Transverse colon (tissue), 4 donors: ENCODE results near the gene SH2D2A. TPM values are rescaled to one million over a fixed set of nuclear protein-coding genes. Genes with fewer than 3 reads are reported as not detected.

Experiments
- DNase-seq: peaks from one replicate; pipeline ENCODE4 v3.0.0-alpha.2; 2019
- H3K27ac ChIP-seq, 4 donors: fragments of 200-600 bp; sonication (generic); 2 replicates each; pipeline ENCODE4 v1.5.1; 2016 to 2018; ENCODE audit warnings: inconsistent platforms in 4 of 4
- H3K27me3 ChIP-seq: fragments of 200-600 bp; sonication (generic); 2 replicates; pipeline ENCODE4 v1.5.1; 2017; ENCODE audit warnings: inconsistent platforms
- H3K36me3 ChIP-seq, 4 donors: fragments of 200-600 bp; sonication (generic); 2 replicates each; pipeline ENCODE4 v1.5.1; 2017 to 2019; ENCODE audit warnings: inconsistent platforms in 4 of 4
- H3K4me1 ChIP-seq, 4 donors: fragments of 200-600 bp; sonication (generic); 2 replicates each; pipeline ENCODE4 v1.5.1; 2017 to 2020; ENCODE audit warnings: inconsistent platforms in 4 of 4
- H3K4me3 ChIP-seq, 4 donors: fragments of 200-600 bp; sonication (generic); 1 replicate in 1 of 4; 2 replicates in 3 of 4; pipeline versions ENCODE4 v1.5.1 to v1.6.1; 2017 to 2019; ENCODE audit warnings: inconsistent platforms in 4 of 4
- H3K9me3 ChIP-seq, 2 donors: fragments of 200-600 bp; sonication (generic); 2 replicates each; pipeline ENCODE4 v1.5.1; 2017 to 2019; ENCODE audit warnings: inconsistent platforms in 2 of 2
- CTCF ChIP-seq, 5 experiments: fragments of 200-600 bp in 3 of 5; fragments of 450-650 bp in 2 of 5; sonication (generic) in 3 of 5; IDR thresholded peaks; 1 replicate in 2 of 5; 2 replicates in 3 of 5; pipeline ENCODE4 v1.5.1; 2016 to 2017; ENCODE audit warnings: antibody characterized with exemption in 5 of 5, inconsistent platforms in 3 of 5, mild to moderate bottlenecking in 2 of 5, moderate library complexity in 1 of 5
- EP300 ChIP-seq: sonication (generic); formaldehyde crosslinking; IDR thresholded peaks from one replicate; pipeline ENCODE4 v1.6.1; 2017; ENCODE audit warnings: antibody characterized with exemption, low read depth
- POLR2A ChIP-seq: fragments of 450-650 bp; IDR thresholded peaks from one replicate; pipeline ENCODE4 v1.6.1; 2016; ENCODE audit warnings: antibody characterized with exemption, mild to moderate bottlenecking, moderate library complexity
- POLR2AphosphoS5 ChIP-seq, 3 donors: sonication (generic); formaldehyde crosslinking; IDR thresholded peaks; one replicate each; pipeline ENCODE4 v1.6.1; 2016; ENCODE audit warnings: antibody characterized with exemption in 3 of 3
- WGBS, 2 donors: methylation state at CpG; one replicate each; pipeline ENCODE4 v1.1.5; 2018; ENCODE audit warnings: low coverage in 1 of 2; 5-methylcytosine and 5-hydroxymethylcytosine counted together
- in situ Hi-C, 4 donors: fragments of 200-750 bp; cut with MboI; loops; one replicate each; pipeline versions ENCODE4 v1.15.0 to v1.15.1; 2017; ENCODE audit warnings: low sequenced_read_pairs in 3 of 4, low pct_ligation_motif_present in 1 of 4, low pct_unique_long_range_greater_than_20kb in 1 of 4
- intact Hi-C: fragments of 100-400 bp; cut with DNase I; formaldehyde crosslinking; loops from one replicate; pipeline ENCODE4 v1.15.1; 2023; ENCODE audit warnings: low total_unique reads
- total RNA-seq, 4 donors: library from RNA; depleted of rRNA; stranded (reverse); fragments of >200 nt; gene quantifications; one replicate each; pipeline ENCODE4 v1.1.0, GENCODE V29; 2016

The SH2D2A gene
- total RNA-seq, 4 donors from 2014 or later, result 1.9 to 5.9 (median 3.4) TPM; not detected in 1

DNA sequence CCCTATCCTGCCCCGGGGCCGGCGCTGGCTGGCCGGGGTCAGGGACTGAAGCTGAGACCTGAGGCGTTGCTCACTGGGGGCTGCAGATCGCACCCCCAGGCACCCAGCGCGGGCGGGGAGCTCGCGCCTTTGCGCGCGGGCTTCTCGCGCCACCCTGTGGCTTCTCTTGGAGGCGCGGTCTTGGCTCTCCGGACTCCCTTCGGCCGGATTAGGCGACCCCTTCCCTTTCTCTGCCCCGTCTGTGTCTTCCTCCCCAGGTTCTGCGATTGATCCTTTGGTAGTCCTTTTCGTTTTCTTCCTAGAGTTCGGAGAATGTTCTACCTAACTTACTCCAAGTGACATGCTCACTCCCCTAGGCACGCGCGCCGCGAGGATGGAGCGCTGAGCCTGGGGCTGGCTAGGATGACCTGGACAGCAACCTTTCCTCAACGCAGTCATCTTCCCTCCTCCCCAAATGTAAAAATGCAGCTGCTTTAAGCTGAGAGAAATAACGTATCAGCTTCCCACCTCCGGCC lies 43.5 kb upstream of the SH2D2A start:
- Histone ChIP-seq H3K27ac (no peak overlapping the region), H3K36me3 (no peaks in the 10 kb centered on the region), H3K27me3 (peaks cover 85% of the 10 kb centered on the region), H3K9me3 (no peaks in the 10 kb centered on the region), H3K4me3 (peak overlapping the region in 3 of 4 donors; percentile 11 to 37 (median 15)), H3K4me1 (peaks cover 14 to 27% (median 25%) of the 10 kb centered on the region in 4 donors)
- WGBS, 2 donors, result 1% methylated on average over 29 of the region's 35 CpGs; no CpG with 5 or more reads in 1 of the 2 donors
- intact Hi-C loops, result no loop called here
- peak; percentile 30 for DNase-seq
- in situ Hi-C loops, result loop anchor here in 3 of 4 donors (10.0 to 25.0 kb wide), 2 partner anchors 155 to 173 kb away; partner anchors contain the start of genes NES (in 2 of the 3) and CRABP2 (in 1 of the 3)
- TF ChIP-seq CTCF (IDR thresholded peaks at IDR 0.05), result peak; percentile 65 to 77 (median 68)
- no peak for TF ChIP-seq POLR2AphosphoS5 (IDR thresholded peaks at IDR 0.05)

GRCh38 chr1:156859523-156860112 lies 43.0 kb upstream of the SH2D2A start:
- peak overlapping the region in 2 of 4 donors; percentile 15 to 37 for H3K4me3 ChIP-seq
- WGBS, 2 donors, result 7% methylated on average over 27 of the region's 33 CpGs; no CpG with 5 or more reads in 1 of the 2 donors
- no peaks in the 10 kb centered on the region for H3K9me3 ChIP-seq
- H3K36me3 ChIP-seq, result no peaks in the 10 kb centered on the region
- no peak for DNase-seq
- H3K4me1 ChIP-seq, result peaks cover 14 to 27% (median 25%) of the 10 kb centered on the region in 4 donors
- H3K27me3 ChIP-seq, result peaks cover 80% of the 10 kb centered on the region
- no peak overlapping the region for H3K27ac ChIP-seq
- TF ChIP-seq EP300, result no peak
- TF ChIP-seq CTCF (IDR thresholded peaks at IDR 0.05), result no peak
- no peak for TF ChIP-seq POLR2AphosphoS5 (IDR thresholded peaks at IDR 0.05)
- no peak for TF ChIP-seq POLR2A
- in situ Hi-C loops, result loop anchor here in 3 of 4 donors (10.0 to 25.0 kb wide), 2 partner anchors 155 to 172 kb away; partner anchors contain the start of genes NES (in 2 of the 3) and CRABP2 (in 1 of the 3)
- intact Hi-C loops, result loop anchor here (10.0 kb wide), 1 partner anchor 165 kb away; no protein-coding TSS in a partner anchor

DNA sequence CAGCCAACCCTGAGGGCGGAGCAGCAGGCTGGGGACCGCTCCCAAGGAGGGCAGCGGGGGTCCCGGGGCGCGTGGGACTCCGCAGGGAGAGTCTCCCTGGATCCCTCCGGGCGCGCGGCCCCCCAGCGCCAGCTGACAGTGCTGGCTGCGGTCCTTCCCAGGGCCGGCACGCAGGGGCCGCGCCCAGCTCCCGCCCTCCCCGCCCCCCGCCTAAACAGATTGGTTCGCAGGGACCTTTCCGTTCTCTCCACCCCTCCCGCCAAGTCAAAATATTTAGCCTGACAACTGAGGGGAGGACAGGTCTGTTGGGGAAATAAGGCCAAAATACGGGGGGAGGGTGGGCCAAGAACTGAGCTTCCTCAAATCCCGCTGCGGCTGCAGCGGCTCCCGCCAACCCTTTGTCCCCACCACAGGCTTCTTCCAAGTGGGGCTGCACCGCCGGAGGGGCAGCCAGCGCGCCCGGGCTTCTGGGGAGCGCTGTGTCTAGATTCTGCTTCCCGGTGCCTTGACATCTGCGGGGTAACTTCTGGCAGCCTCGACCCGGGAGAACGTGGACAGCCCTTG lies 42.4 kb upstream of the SH2D2A start, which contains the start of gene INSRR:
INSRR (minus strand) TSS at position 159 of the 564 bp plus-strand sequence. CDS start 496 bp downstream, outside the sequence.
- Histone ChIP-seq H3K9me3 (no peaks in the 10 kb centered on the region), H3K36me3 (no peaks in the 10 kb centered on the region), H3K27me3 (peaks cover 74% of the 10 kb centered on the region), H3K27ac (no peak within 1 kb of the TSS), H3K4me1 (peaks cover 14 to 27% (median 25%) of the 10 kb centered on the region in 4 donors), H3K4me3 (peak within 1 kb of the TSS in 2 of 4 donors; percentile 15 to 37)
- in situ Hi-C loops, result loop anchor here in 2 of 4 donors (25.0 kb wide), 1 partner anchor 172 kb away; the partner anchor contains the start of gene NES (in 2 of the 2)
- TF ChIP-seq POLR2A, result no peak
- no peak for TF ChIP-seq POLR2AphosphoS5 (IDR thresholded peaks at IDR 0.05)
- TF ChIP-seq CTCF (IDR thresholded peaks at IDR 0.05), result no peak
- no peak for TF ChIP-seq EP300
- DNase-seq, result no peak
- WGBS, 2 donors, result 2% methylated on average over 25 of the region's 39 CpGs; no CpG with 5 or more reads in 1 of the 2 donors
- intact Hi-C loops, result loop anchor here (10.0 kb wide), 1 partner anchor 164 kb away; no protein-coding TSS in a partner anchor

GRCh38 chr1:156858555-156858956 lies 41.9 kb upstream of the SH2D2A start:
- intact Hi-C loops (loop anchor here (10.0 kb wide), 1 partner anchor 164 kb away; no protein-coding TSS in a partner anchor), in situ Hi-C loops (loop anchor here in 2 of 4 donors (25.0 kb wide), 1 partner anchor 171 kb away; the partner anchor contains the start of gene NES (in 2 of the 2))
- TF ChIP-seq CTCF (IDR thresholded peaks at IDR 0.05) (no peak), POLR2AphosphoS5 (IDR thresholded peaks at IDR 0.05) (no peak), EP300 (no peak), POLR2A (no peak)
- no peak for DNase-seq
- Histone ChIP-seq H3K9me3 (no peaks in the 10 kb centered on the region), H3K27me3 (peaks cover 72% of the 10 kb centered on the region), H3K36me3 (no peaks in the 10 kb centered on the region), H3K27ac (no peak overlapping the region), H3K4me1 (peaks cover 14 to 27% (median 25%) of the 10 kb centered on the region in 4 donors), H3K4me3 (peak overlapping the region in 1 of 4 donors; percentile 37)
- WGBS, 2 donors, result 7 to 34% methylated on average over 3 to 4 of the region's 5 CpGs
